GM21381 (cell line): ENCODE data around the gene ELFN1.

Source experiments
- ATAC-seq: cut with Tn5 transposase; IDR thresholded peaks from one replicate; pipeline ENCODE4 v1.9.1; 2021; ENCODE audit warnings: mild to moderate bottlenecking, moderate library complexity; ENCODE audit not compliant: unreplicated experiment

ELFN1 gene

DNA sequence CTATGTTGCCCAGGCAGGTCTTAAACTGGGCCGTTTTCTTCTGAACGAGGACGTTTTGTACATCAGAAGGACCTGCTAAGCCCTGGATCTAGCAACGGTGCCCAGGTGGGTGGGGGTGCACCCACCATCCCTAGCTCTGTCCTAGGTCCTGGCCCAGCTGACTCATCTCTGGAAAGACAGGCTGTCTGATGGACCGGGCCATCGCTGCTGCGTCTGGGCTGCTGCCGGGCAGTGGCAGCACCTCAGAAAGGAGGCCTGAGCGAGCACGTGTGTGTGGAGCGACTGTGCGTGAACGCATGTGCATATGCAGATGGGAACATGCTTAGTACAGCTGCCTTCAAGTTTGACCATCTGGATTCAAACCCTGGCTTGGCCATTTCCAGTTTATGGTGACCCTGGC is 7.3 kb upstream of the ELFN1 start:
- ATAC-seq = no peak

DNA sequence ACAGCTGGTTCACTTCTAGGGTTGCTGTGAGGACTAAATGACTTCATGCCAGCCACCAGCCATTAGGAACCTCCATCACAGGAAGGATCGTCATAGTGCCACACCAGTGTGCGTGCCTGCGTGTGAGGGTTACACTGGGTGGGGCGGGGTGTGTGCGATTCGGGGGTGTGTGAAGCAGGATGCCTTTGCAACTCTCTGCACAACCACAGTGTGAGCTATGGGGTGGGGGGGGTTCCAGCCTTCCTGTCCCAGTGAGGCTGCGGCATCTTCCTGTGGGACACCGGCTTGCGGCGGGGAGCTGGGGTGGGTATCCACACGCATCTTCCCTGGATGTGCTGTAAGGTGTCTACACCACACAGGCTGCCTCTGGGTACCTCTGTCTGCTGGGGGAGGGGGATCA is 6.9 kb upstream of the ELFN1 start:
- ATAC-seq = no peak

DNA sequence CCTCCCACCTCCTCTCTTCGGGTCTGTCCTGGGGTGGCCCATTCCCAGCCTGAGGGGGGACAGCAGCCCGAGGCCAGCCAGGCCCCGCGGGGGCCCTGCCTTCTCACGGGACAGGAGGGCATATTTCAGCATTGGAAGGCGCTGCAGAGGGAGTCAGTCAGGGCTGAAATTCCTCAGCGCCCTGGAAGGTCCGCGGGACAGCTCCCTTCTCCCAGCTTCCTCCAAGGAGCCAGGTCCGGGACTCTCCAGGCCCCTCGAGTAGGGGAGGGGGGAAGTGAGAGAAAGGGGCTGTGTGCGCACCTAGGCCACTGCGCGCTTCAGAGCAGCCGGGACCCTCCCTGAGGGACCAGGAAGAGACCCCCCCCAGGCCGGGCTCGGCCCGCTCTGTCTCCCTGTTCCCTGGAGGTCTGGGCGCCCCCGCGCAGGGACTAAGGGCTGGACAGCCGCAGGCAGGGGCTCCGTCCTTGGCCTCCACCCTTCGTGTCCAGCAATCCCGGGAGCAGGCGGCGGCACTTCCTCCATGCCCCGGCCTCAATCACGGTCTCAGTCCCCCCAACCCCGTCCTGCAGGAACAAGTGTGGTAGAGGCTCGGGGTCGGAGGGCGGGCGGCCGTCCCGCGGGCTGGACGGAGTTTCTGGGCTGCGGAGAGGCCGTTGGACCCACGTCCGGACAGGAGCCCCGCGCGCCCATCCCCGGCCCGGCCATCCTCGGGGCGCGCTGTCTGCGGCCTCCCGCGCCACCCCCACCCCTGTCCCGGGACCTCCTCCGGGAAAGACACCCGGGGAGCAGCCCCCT is 6.0 kb upstream of the ELFN1 start:
- ATAC-seq = no peak

DNA sequence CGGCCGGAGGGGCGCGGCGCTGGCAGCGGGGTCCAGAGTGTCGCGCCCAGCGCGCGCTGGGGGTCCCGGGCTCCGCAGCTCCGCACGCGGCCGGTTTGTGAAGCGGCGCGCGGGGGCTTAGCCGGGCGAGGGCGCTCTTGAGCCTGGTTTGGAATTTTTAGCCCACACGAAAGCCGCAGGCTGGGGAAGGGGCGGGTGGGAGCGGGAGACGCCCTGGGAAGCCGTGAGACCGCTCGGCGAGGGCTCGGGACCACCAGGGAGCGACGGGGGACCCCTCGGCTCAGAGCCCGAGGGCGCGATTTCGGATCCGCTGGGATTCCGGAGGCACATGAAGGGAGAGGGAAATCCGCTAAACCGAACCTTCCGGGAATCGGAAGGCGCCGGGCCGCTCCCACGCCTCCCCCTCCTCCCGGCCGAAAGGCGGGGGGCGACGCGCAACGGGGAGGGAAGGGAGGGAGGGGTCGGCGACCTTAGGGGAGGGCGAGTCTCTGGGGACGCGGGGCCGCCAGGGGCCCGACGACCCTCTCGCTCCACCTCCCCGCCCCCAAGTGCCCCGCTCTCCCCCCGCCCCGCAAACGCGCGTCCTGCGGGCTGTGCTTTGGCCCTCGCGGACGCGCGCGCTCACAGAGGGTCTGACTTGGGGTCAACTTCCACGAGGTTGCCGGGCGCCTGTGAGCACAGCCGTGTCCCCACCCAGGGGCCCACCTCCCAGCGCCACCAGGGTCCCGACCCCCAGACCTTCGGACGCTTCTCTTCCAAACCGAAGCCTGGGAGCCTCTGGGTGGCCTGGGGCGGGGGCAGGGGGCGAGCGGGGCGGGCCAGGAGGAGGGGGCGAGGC is 5.1 kb upstream of the ELFN1 start:
- no peak for ATAC-seq

DNA sequence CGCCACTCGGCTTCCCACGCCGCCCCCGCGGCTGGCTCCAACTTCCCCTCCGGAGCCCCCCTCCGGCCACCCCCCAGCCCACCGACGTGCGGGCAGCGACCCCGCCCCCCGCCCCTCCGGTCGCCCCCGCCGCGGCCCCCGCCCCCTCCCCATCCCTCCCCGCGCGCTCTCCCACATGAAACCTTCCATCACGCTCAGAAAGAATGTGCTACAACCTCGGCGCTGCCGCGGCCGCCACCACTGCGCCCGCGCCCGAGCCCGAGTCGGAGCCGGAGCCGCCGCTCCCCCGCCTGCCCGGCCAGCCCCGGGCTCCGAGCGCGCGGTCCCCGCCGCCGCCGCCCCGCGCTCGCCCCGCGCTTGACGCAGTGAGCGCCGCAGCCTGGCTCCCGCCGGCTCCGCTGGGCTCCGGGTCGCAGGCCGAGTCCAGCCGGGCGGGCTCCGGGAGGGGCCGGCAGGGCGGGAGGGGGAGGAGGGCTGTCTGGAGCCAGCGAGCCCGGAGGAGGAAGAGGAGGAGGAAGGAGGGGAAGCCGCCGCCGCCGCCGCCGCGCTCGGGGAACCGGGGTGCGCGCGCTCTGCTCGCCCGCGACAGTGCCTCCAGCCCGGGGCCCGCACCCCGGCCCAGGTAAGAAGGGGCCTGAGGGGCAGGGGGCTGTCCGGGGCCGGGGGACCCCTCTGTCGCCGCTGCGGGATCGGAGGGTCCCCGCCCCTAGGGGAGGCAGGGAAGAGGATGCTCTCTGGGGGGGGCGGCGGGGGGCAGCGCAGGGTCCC is 4.3 kb upstream of the ELFN1 start:
- no peak for ATAC-seq

DNA sequence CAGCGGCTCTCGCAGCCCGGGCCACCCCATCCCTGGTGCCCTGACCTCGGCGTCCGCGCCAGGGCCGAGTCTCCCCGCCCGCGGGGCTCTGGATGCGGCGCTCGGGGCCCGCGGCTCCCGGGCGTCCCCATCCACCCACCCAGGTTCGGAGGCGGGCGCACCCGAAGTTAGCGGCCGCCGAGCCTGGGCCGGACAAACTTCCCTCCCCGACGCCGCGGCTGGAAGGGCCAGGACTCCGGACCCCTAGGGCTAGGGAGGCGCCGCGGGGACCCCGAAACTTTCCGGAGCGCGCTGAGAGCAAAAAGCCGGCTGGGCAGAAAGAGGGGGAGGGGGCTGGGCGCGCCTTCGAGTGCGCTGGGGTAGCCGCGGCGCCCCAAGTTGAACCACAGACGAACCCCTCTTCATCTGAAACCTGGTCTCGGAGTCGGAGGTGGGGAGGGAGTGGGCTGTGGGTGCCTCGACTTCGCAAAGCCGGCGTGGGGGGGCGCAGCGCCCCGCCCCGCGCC is 3.7 kb upstream of the ELFN1 start:
- ATAC-seq = no peak

DNA sequence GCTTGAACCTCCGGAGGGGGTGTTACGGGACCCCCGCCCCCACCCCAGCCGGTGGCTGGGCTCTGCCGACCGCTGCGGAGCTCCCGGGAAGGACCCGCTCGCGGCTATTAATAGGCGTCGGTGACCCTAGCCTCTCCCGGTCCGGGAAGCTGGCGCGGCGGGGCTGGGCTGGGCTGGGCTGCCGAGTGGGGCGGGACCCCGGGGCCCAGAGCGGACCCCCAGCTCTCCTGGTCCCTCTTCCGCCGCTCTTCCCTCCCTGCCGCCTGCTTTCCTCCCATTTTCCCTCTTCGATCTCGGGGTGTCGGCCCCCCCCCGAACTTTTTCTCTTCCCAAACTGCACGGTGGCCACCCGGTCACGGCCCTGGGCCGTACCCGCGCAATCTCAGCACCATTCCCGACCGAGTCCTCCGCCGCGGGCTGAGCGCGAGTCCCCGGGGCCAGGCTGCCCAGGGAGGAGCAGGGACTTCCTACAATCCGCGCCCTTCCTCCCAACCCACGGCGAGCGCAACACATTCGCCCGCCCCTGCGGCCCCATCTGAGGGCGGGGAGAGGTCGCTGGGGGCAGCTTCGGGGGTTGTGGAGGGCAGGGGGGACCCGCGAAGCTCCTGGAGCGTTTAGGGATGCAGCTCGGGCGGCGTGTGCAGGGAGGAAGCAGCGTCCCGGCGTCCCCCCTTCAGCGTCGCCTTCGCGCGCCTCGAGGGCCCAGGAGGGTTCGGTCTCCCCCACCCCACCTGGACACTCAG is 3.1 kb upstream of the ELFN1 start:
- no peak for ATAC-seq

DNA sequence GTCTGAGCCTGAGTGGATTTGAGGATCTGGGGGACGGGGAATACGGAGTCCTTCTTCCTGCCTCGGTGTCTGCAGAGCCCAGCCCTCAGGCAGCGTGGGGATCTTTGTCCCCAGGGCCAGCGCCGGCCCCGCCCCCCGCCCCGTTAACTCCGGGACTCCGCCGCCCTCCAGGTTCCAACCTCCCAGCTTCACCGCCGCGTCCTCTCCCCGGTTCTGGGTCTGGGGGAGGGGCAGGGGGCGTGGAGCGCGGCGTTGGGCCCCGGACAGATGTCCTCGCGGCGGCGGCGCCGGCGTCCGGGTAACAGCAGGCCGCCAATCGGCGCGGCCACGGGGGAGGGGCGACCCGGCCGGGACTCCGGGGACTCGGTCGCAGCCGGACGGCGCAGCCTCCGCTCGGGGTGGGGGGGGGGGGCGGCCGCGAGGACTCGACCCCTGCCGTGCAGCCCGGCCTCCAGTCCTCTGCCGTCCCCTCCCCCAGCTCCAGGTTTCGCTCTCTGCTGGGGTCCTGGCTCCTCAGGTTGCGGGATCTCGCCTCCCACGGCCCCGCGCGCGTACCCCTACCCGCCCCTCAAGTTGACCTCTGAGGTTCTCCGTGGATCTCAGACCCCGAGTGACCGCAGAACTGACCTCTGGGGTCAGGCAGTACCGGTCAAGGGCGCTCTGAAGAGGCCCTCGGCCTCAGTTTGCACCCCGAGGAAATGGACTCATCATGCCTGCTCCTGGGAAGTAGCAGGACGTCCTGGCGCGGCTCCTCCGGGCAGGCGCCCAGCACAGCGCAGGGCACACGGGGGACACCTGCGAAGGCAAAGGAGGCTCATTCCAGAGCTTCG is 2.3 kb upstream of the ELFN1 start:
- no peak for ATAC-seq

DNA sequence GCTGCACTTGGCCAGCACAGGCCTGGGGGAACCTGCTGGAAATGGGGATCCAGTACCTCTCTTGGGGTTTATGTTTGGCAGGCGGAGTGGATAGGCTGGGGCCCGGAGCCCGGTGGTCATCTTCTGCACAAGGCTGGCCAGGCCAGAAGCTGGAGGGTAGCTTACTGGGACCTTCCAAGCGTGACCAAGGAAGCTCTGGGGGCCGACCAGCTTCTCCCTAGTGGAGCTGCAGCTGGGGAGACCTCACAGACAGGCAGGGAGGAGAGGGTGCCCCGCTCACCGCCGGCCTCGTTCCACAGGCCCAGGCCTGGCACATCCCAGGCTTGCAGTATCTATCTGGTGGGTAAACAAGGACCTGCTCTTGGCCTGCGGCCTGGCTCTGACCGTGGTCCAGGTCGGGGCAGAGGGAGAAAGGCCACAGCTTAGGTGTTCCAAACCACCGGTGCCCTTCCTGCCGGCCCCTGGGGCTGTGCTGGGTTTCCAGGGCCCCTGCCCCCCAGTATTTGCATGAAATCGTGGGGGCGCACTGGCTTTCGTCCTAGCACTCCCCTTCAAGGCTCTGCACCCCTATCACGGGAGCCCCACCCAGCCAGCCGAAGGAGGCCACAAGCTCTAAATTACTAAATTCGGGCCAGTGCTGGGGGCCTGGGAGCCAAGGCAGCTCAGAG is 1.5 kb upstream of the ELFN1 start:
- no peak for ATAC-seq

DNA sequence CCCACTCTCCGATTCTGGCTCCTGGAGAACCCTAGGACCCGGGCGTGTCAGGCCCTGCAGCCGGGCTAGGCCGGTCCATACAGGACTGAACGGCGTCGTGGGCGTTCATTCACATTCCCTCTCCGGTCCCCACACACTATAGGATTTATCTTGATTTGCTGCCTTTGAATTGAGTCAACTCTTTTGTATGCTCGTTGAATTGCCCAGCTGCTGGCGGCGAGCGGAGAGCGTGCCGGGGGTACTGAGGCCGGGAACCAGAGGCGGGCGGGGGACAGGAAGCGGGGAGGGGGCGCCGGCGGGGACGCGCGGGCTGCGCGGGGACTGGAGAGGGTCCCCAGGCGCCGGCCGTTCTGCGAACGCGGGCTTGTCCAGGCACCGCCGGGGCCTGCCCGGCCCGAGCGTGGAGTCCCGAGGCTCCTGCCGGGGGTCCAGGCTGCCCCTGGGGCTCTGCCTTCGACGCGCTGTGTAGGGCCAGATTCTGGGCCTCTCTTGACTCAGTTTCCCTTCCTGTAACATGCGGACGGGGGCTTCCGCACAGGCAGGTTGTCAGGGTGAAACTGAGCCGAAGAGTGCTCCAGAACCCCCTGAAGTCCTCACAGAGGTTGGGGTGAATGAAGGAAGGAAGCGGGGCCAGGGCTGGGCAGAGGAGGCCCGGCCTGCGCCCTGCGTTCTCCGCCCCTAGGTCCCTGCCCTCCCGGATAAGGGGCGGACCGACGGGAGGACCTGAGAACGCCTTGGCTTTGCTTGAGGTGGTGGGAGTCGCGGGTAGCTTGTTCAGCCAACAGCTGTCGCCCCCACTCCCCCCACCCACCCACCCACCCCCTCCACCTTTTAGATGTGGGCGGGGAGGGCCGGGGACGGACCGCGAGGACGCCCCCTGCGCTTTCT is 769 bp upstream of the ELFN1 start:
- ATAC-seq = no peak

DNA sequence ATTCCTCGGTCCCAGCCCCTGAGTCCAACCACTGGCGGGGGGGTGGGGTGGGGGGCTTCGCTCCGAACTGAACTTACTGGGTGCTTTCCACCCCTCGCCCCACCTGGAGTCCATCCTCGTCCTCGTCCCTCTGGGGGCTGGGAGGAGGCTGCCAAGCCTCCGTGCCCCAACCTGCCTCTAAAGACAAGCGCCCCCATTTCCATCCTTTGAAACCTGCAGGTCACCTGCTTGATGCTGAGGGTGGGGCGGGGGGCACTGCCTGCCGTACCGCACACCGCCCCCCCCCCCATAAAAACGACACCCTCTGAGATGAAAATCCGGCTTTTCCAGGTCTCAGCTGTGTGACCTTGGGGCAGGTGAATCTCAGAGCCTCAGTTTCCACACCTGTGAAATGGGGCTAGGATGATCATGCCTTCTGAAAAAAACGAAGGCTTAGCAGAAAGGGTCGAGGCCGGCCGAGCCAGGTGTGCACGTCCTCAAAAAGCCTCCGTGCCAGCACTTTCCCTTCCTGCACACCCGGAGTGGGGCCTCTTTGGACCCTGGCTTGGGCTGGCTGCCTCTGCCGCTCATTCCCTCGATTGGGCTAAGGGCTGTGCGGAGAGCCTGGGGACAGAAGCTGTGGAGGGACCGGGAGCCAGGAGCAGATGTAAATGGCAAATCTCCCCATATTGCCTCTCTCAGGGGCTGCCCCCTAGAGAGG is 967 bp downstream of the ELFN1 start:
- ATAC-seq = no peak

DNA sequence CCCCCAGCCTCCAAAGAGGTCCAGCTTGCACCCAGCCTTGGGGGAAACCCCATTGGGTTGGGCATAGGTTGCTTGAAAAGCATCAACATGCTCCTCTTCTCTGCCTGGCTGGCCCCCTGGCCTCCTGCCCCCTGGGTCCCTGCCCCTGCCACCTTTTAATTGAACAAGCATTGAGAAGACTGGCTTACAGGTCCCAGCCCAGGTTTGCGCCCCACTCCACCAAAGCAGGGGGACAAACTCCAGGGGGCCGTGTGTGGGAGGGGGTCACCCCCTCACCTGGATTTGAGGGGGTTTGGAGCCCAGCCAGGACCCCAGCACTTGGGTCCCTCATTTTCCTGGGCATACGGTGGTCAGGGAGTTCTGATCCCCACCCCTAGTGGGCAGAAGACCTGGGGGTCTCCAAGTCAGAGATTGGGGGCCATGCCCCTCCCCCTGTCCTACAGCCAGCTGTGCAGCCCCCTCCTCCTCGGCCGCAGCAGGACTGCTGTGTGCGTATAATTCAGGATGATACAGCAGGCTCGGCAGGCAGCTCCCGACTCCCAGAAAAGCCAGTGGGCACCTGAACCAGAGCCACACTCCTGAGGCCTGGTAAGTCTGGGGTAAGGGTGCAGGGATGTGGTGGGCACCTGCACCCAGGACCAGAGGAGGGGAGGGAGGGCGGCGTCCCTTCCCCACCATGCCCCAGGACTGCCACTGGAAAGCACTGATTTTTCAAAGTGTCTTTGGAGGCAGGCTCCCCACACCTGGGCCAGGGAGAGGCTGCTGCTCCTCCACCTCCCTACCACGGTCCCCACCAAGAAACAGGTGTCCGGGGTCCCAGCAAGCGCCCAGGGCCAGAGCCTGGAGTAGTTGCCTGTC is 1.7 kb downstream of the ELFN1 start:
- ATAC-seq = no peak

DNA sequence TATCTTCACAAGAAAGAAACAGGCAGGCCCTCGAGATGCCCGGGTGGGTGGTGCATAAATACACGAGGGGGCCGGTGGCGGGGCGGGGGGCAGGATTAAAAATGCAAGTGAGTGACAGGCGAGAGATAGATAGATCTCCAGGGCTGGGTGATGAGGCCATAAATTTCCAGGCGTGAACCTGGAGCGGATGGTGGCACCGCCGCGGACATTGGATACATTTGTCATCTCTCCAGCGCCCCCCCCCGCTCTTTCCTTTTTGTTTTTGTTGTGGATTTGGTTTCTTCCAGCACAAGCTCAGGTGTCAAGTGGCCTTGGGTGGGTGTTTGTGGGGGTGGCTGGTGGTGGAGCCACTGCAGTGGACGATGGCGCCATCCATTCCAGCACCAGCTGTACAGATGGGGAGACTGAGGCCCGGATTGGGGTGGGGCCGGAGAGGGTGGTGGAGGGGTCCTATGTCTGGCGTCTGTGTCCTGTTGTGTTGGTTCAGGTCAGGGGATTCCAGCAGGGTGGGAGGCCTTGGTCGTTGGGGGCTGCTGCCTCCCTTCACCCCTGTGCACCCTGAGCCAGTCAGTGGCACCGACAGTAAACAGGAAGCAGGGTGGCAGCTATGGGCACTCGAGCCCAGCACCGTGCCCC is 2.9 kb downstream of the ELFN1 start:
- no peak for ATAC-seq

DNA sequence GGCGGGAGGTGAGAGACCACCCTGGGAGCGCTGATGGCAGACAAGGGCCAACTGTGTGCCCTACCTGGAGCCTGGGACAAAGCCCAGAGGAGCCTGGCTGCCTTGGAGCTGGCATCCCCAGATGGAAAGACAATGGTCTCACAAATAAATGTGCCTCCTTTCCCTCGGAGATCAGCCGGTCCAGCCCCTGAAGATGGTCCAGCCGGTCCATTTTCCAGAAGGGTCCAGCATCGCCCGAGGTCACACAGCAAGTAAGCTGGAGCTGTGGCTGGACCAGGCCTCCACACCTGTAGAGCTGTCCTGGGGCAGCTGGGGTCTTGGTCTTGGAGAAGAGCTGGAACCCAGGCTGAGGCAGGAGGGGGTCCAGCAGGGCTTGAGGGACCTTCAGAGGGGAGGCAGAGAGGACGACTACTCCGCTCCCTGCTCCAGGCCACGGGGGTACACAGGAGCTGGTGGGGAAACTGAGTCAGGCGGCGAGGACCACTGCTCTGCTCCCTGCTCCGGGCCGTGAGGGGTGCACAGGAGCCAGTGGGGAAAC is 3.6 kb downstream of the ELFN1 start:
- no peak for ATAC-seq

DNA sequence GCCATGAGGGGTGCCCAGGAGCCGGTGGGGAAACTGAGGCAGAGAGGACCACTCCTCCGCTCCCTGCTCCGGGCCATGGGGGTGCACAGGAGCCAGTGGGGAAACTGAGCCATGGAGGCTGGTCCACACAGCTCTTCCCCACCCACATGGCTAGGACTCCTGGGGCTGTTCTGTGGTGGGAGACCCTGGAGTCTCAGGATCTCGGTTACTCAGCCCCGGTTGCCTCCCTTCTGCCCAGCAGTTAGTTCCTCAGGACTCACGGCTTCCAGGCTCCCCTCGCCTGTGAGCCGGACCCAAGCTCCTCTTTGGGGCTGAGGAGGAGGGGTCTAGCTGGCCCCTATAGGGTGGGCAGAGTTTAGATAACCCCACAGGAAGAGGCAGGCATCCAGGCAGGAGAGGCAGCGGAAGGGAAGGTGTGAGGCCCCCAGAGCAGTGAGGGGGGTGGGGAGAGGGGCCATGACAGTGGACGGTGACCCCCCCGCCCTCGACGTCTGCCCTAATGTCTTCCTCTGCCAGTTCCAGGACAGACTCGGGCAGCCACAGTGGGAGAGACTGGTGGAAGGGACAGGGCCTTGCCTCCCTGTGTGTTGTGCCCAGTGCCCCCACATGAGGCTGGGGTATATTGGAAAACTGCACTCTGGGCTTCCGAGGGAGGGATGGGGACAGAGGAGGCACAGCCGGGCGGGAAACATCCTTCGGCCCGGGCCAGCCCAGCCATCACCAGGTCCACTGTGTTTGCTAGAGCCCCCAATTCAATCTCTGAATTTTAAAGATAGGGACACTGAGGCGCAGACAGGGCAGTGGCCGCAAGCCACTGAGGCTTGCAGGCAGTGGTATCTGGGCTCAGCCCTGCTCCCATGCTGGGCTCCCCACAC is 4.3 kb downstream of the ELFN1 start:
- ATAC-seq = no peak
